GF-D8 (cell line): ENCODE measurements around the gene ROPN1B.
"Not testable (repeated sequence)": the region's sequence is repeated elsewhere in the genome, so short reads cannot be mapped to it uniquely, and the experiment has no call there.

Experiments used
- DNase-seq: peaks from one replicate; lab custom pipeline; 2025; lab: John Stamatoyannopoulos, UW

The ROPN1B gene

GRCh38 chr3:125968701-125969592 is at the start of gene ROPN1B:
TSS of gene ROPN1B (plus strand) at chr3:125969178. CDS start at chr3:125972055, 2,877 bp downstream.
- DNase-seq, result not testable (repeated sequence)

DNA sequence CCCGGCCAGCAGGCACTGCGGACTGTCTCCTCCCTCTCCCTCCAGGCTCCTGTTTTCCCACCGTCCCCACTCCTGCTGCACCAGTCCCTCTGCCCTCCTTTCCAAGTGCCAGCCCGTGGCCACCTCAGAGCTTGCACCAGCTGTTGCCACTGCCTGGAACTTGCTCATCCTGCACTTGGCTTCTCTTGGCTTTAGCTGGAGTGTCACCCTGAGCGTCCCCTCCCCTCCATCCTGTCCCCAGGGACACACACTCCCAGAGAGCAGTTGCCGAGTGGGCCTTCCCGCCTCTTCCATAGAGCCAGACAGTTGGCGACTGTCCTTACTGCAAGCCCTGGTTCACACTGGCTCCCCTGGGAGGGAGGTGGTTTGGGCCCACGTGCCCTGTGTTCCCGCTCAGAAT is 48.8 kb upstream of the ROPN1B start:
- not testable (repeated sequence) for DNase-seq

DNA sequence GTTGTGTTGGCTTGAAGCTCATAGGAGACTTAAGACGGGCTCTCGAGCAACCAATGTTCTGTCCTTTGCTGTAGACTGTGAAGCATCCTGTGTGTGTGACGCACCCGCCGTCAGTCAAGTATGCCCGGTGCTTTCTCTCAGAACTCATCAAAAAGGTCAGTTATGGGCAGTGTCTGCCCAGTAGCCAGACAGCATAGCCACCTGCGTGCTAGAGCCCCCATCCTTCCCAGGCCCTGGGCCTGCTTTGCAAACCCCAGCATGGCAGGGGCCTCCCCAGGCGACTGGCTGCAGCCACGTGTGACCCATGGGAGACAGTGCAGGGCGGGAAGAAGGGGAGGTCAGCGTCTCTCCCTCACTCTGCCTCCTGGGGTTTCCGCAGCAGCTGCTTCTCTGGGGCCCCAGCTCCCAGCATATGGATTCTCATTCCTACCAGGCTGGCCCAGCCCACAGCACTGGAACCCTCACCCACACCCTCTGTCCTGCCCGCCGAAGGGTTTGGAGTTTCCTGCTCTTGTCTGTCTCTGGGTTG is 48.2 kb upstream of the ROPN1B start:
- DNase-seq, result not testable (repeated sequence)

DNA sequence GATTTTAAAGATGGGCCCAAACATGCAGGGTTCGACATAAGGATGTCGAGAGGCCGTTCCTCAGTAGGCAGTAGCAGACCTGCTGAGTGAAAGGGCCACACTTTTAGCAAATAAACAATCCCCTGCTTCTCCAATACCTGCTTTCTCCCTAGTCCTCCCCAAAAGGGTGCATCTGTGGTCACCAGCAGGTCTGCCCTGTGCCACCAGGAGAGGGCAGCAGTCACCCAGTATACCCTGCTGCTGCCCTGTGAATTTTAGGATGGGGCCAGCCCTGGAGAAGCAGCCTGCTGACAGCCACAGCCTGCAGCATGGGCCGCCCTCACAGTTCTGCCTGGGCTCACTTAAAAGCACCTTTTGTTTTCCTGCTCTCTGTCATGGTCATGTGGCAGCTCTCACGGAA is 47.3 kb upstream of the ROPN1B start:
- DNase-seq, result not testable (repeated sequence)

GRCh38 chr3:125923324-125924115 is 45.5 kb upstream of the ROPN1B start:
- not testable (repeated sequence) for DNase-seq

GRCh38 chr3:125924276-125924675 is 44.7 kb upstream of the ROPN1B start:
- DNase-seq, result not testable (repeated sequence)

- DNase-seq, result not testable (repeated sequence)
Observed at GRCh38 chr3:125925727-125926126, 43.3 kb upstream of the ROPN1B start.

- not testable (repeated sequence) for DNase-seq
Observed at GRCh38 chr3:125928771-125929545, 40.0 kb upstream of the ROPN1B start.

- DNase-seq, result not testable (repeated sequence)
Observed at GRCh38 chr3:125929765-125930164, 39.2 kb upstream of the ROPN1B start.

DNA sequence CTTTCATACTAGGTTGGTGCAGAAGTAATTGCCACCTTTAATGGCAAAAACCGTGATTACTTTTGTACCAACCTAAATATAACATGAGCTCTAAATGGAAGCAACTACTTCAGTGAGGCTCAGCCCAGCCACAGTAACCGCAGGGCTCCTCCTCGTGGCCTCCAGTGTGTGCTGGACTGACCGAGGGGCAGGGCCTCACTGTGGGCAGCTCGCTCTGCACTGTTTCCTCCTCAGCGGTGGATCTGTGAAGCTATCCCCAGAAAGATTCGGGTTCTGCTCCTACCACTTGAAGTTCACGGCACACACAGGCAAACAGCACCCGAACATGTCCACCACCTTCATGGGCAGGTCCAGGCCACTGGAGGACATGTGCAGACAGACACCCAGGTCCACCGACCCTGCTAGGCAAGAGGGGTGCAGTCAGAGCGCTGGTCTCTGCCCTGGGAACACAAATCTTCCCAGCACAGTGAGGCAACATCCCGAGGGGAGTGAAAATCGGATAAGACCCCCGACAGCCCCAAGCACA is 37.6 kb upstream of the ROPN1B start:
- not testable (repeated sequence) for DNase-seq

DNA sequence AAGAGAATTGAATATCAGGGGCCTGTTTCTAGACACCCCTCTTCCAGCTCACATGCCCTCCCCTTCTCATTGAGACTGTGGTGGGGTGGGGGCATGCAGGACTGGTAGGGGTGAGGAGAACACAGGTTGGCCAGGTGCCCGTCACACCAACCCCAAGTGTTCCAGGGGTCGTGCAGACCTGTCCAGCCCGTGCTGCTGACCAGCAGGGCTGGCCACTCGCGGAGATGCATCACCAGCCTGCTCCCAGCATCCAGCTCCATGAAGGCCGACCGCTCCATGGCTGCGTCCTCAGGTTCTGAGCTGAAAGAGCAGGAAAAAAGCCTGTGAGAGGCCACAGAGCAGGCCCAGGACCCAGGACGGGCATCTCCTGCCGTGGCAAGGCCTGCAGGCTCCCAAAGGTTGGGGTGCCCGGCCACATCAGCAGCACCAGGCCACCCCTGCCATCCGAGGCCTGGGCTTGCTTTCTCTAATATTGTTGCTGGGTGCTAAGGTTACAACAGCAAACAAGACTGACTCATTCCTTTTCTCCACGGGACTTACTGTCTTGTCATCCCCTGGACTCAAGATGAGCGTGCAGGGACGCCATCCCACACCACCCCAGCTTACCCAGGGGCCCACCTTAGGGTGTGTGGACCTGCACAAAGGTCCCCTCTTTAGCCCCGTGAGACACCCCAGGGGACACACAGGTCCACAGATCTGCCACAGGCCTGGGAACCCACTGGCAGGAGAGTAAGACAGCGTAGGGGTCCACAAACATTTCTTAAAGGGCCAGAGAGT is 35.4 kb upstream of the ROPN1B start:
- not testable (repeated sequence) for DNase-seq

DNA sequence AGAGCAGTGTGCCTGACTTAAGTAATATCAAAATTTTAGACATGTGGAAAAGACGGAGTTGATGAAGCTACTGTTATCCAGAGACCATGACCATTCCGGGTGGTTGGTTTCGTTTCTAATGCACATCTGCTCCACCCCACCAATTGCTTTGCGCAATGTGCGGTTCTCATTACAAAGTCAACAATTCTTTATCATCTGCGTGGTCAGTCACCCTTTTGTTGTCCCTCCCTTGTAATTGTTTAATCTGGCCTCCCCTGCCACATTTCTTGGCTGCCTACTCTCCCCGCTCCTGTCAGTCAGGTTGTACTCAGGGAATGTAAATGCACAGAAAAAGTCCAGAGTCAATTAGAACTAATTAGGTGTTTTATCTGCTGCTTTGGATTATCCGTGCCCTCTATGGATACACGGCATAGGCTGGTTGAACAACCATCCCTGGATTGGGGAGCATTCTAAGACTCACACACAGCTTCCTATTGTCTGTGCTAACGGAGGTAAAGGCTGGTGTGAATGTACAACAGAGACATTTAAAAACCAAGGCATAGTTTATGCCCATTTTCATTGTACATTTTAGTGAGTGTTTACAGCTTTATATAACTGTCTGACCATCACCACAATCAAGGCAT is 33.6 kb upstream of the ROPN1B start:
- not testable (repeated sequence) for DNase-seq

DNA sequence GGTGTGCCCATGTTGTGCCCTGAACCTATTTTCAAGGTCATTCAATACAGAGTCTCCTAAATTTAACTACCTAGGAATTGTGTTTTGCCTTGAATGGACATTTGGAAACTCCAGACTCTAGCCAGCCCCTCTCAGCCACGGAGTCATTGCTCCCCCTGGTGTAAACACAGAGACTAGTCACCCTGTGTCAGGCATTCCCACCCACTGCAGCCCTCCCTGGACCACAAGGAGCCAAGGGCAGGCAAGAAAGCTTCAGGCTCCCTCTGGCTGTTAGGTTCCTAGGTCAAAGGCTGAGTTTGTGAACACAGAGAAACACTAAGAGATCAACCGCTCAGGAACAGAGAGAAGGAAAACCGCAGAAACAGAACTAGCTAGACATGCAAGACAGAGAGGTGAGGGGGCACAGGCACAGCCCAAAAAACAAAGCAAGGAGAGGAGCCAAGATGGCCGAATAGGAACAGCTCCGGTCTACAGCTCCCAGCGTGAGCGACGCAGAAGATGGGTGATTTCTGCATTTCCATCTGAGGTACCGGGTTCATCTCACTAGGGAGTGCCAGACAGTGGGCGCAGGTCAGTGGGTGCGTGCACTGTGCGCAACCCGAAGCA is 32.7 kb upstream of the ROPN1B start:
- DNase-seq, result not testable (repeated sequence)

DNA sequence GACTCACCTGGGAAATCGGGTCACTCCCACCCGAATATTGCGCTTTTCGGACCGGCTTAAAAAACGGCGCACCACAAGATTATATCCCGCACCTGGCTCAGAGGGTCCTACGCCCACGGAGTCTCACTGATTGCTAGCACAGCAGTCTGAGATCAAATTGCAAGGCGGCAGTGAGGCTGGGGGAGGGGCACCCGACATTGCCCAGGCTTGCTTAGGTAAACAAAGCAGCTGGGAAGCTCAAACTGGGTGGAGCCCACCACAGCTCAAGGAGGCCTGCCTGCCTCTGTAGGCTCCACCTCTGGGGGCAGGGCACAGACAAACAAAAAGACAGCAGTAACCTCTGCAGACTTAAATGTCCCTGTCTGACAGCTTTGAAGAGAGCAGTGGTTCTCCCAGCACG is 32.1 kb upstream of the ROPN1B start:
- not testable (repeated sequence) for DNase-seq

GRCh38 chr3:125947806-125948205 is 21.2 kb upstream of the ROPN1B start:
- DNase-seq, result not testable (repeated sequence)

DNA sequence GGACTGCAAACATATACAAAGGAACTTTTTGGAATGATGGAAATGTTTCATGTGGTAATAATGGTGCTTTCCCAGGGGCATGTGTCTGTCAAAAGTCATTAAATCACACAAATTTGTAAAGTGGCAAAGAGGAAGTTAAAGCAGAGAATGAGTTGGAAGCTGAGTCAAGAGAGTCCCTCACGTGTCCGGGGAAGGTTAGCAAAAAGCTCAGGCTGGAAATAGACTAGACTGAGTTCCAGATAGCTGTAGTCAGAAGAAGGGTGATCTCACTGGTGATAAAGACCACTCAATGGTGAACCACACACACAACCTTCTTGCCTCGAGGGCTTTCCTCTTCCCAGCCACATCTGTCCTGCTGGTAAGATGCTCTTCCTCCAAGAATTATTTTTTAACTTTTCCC is 20.1 kb upstream of the ROPN1B start:
- DNase-seq, result not testable (repeated sequence)

- not testable (repeated sequence) for DNase-seq
Observed at GRCh38 chr3:125951176-125951575, 17.8 kb upstream of the ROPN1B start.

- not testable (repeated sequence) for DNase-seq
Observed at GRCh38 chr3:125957020-125957419, 12.0 kb upstream of the ROPN1B start.

DNA sequence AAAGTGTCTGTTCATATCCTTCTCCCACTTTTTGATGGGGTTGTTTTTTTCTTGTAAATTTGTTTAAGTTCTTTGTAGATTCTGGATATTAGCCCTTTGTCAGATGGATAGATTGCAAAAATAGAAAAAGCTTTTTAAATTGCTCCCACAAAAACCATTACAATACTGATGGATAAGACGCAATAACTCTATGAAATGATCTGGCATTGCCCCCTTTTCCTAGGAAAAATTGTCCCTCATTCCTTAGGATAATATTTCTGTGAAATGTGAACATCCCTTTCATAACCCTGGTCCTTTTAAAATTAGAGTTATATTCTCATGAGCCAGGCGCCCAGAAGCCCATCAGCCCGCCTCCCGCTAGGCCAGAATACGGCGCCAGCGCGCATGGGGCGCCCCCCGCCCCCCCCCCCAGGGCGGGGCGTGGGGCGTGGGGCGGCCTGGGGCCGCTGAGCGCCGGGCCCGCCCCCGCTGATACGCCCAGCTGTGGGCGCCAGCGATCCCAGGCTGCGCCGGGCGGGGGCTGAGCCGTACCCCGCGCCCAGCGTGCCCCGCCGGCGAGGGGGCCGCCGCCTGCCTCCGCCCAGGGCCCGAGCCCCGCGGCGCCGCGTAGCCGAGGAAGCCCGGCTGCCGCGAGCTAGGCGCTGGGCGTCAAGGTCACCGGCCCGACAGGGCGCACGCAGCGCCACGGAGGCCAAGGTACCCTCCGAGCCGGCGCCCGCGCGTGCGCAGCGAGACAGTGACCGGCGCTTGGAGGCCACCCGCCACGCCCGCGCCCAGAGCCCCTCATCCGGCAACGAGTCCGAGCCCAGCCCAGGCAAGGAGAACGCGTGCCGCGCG is 11.1 kb upstream of the ROPN1B start:
- DNase-seq, result no peak
